ENCODE measurements around the gene BOC. TPM values are rescaled to one million over a fixed set of nuclear protein-coding genes. Genes with fewer than 3 reads are reported as not detected.
A peak's percentile ranks its signal among the peaks of the same experiment; 100 is the strongest.

BOC gene
- total and polyA plus RNA-seq, 2 of the 13 experiments (the other 11 are each of a cell fraction or from before 2014, with no cell fraction given), result 0.04 TPM; not detected in 1

- TF ChIP-seq REPIN1 (CRISPR knock-in tag; IDR thresholded peaks at IDR 0.05; ENCODE audit: borderline replicate concordance, low read depth) (no peak), ARID4A (CRISPR knock-in tag; IDR thresholded peaks at IDR 0.05; ENCODE audit: borderline replicate concordance) (no peak), SYNCRIP (IDR thresholded peaks at IDR 0.05; ENCODE audit: insufficient read depth, low read depth, low read length) (no peak)
Measured at GRCh38 chr3:113286524-113286923, 75.2 kb downstream of the BOC start (continued).

GRCh38 chr3:113287111-113287802 is 75.9 kb downstream of the BOC start:
- FAIRE-seq (no peak), ATAC-seq (peak; percentile 18; the same call in 2 of the 3 replicates), DNase-seq (ENCODE audit: low spot score) (peak; percentile 21)
- Histone ChIP-seq H4K20me1 (ENCODE audit: insufficient read depth, low read length) (no peaks in the 10 kb centered on the region), H2AFZ (ENCODE audit: low read length) (no peak overlapping the region), H3K9me3 (ENCODE audit: low read length) (no peaks in the 10 kb centered on the region), H3K9ac (ENCODE audit: insufficient read depth, low read depth, low read length) (no peak overlapping the region), H3K36me3 (replicated peaks in 1 of 2; ENCODE audit: control insufficient read depth in 1 of 2, insufficient read depth in 2 of 2, low read length in 2 of 2) (no peaks in the 10 kb centered on the region), H3K27me3 (ENCODE audit: control insufficient read depth in 1 of 2, insufficient read depth in 2 of 2, low read length in 2 of 2) (peaks cover 0 to 11% of the 10 kb centered on the region in 2 experiments; a peak in 2 of 5 replicates), H3K4me2 (ENCODE audit: low read depth, low read length) (0 out of 2 replicates have a peak overlapping the region, but pooled peaks have one; percentile 24), H3K4me3 (replicated peaks in 1 of 3; ENCODE audit: insufficient read depth in 1 of 3, low read depth in 2 of 3, low read length in 3 of 3) (no peak overlapping the region), H3K27ac (ENCODE audit: extremely low read length, insufficient read depth, low read length) (no peak overlapping the region), H3K4me1 (ENCODE audit: insufficient read depth, low read length) (peaks cover 10% of the 10 kb centered on the region; the same call in 1 of the 2 replicates), H3K79me2 (ENCODE audit: insufficient read depth, low read length) (no peaks in the 10 kb centered on the region)
- POLR2A ChIA-PET, result no interaction called here
- TF ChIP-seq MBNL3 (CRISPR knock-in tag; conservative IDR thresholded peaks at IDR 0.05) (no peak), MAFK (conservative IDR thresholded peaks at IDR 0.05 in 1 of 2, IDR thresholded peaks at IDR 0.05 in 1 of 2; ENCODE audit: low read length in 2 of 2) (peak; percentile 92 to 96), PLSCR1 (CRISPR knock-in tag; IDR thresholded peaks at IDR 0.05; ENCODE audit: borderline replicate concordance) (no peak), MAFG (CRISPR knock-in tag; IDR thresholded peaks at IDR 0.05) (peak; percentile 47; the same call in 1 of the 2 replicates), RAD21 (CRISPR knock-in tag; IDR thresholded peaks at IDR 0.05) (no peak), ZEB1 (IDR thresholded peaks at IDR 0.05; ENCODE audit: insufficient replicate concordance, low read depth) (no peak), NFE2L2 (IDR thresholded peaks at IDR 0.05; ENCODE audit: low read length) (peak; percentile 93), EP300 (IDR thresholded peaks at IDR 0.05; ENCODE audit: low read depth in 2 of 2, low read length in 2 of 2) (peak in 1 of 2 experiments; percentile 21; a peak in 1 of 4 replicates), EP300 (CRISPR knock-in tag; IDR thresholded peaks at IDR 0.05; ENCODE audit: borderline replicate concordance) (no peak), MAFF (IDR thresholded peaks at IDR 0.05; ENCODE audit: low read depth, low read length) (peak; percentile 87), ZNF44 (CRISPR knock-in tag; IDR thresholded peaks at IDR 0.05) (no peak)
- TF ChIP-seq, protein P1, sequence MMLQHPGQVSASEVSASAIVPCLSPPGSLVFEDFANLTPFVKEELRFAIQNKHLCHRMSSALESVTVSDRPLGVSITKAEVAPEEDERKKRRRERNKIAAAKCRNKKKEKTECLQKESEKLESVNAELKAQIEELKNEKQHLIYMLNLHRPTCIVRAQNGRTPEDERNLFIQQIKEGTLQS (CRISPR knock-in tag; IDR thresholded peaks at IDR 0.05), result no peak
- in situ Hi-C loops (cut with HindIII; ENCODE audit: extremely low pct_ligation_motif_present, low pct_unique_long_range_greater_than_20kb), result loop anchor here (5.0 kb wide), 1 partner anchor 235 kb away; no protein-coding TSS in a partner anchor
- CTCF ChIA-PET (ENCODE audit: low intra/inter-chr PET ratio, low total read pairs), result interaction anchor here (1.6 to 3.2 kb wide), 2 partner anchors 152 to 235 kb away, joined by 4 to 61 read pairs; no protein-coding TSS in a partner anchor
- no TSS peak for BruUV-seq (replicated peaks)
- intact Hi-C loops (cut with micrococcal nuclease; ENCODE audit: unreplicated experiment), result no loop called here
- WGBS (ENCODE audit: low lambda C conversion rate), result 50% methylated on average over 8 of the region's 10 CpGs

Data from HepG2 (cell line).